ENCODE data around the gene ENAH.

Gene ENAH

DNA sequence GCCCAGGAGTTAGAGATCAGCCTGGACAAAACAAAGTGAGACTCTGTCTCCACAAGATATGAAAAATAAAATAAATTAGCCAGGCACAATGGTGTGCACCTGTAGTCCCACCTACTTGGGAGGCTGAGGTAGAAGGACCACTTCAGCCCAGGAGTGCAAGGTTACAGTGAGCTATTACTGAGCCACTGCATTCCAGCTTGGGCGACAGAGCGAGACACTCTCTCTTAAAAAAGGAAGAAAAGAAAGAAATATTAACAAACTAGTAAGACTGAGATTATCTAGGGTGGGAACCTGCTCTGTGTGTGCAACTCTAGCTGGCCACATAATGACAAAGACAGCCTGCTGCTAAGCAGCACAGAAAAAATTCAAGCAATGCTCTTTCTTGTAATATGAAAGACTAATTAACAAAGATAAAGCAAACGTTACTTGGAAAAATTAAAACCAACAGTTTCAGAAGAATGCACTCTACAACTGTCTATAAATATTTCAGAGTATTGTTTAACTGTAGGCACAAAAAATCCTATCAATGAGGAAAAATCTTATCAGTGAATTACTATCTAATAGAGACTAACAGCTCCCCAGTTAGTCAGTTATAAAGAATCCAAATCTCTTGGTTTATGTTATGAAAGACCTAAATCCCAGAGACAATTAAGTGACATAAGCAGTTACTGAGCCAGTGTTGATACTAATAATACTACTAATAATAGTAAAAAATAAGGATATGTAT, 74.5 kb downstream of the ENAH start:
- TF ChIP-seq, protein P1, sequence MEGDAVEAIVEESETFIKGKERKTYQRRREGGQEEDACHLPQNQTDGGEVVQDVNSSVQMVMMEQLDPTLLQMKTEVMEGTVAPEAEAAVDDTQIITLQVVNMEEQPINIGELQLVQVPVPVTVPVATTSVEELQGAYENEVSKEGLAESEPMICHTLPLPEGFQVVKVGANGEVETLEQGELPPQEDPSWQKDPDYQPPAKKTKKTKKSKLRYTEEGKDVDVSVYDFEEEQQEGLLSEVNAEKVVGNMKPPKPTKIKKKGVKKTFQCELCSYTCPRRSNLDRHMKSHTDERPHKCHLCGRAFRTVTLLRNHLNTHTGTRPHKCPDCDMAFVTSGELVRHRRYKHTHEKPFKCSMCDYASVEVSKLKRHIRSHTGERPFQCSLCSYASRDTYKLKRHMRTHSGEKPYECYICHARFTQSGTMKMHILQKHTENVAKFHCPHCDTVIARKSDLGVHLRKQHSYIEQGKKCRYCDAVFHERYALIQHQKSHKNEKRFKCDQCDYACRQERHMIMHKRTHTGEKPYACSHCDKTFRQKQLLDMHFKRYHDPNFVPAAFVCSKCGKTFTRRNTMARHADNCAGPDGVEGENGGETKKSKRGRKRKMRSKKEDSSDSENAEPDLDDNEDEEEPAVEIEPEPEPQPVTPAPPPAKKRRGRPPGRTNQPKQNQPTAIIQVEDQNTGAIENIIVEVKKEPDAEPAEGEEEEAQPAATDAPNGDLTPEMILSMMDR (IDR thresholded peaks at IDR 0.05; ENCODE audit: control insufficient read depth, extremely low read depth, insufficient read depth), result no peak
- H3K4me3 ChIP-seq (ENCODE audit: low read depth, low read length), result no peak overlapping the region
- no peak for DNase-seq (ENCODE audit: low read depth)

DNA sequence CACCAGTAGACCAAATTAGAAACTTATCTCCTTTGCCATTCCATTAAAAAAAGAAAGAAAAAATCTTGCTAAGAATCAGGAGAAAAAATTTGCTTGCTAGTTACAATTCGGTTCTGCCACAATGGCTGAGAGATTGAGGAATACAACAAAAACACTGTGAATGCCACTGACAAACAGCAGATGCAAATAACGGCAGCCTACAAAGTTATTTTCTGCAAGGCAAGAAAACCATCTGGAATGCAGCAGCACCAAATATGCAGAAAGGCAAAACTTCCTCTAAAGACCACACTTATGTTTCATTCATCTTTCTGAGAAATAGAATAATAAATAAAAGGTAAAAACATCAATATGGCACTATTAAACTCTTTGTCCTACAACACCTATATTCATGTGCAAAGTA, 75.7 kb downstream of the ENAH start:
- TF ChIP-seq, protein P1 (IDR thresholded peaks at IDR 0.05; ENCODE audit: control insufficient read depth, extremely low read depth, insufficient read depth), result no peak
- H3K4me3 ChIP-seq (ENCODE audit: low read depth, low read length), result no peak overlapping the region
- DNase-seq (ENCODE audit: low read depth), result no peak

DNA sequence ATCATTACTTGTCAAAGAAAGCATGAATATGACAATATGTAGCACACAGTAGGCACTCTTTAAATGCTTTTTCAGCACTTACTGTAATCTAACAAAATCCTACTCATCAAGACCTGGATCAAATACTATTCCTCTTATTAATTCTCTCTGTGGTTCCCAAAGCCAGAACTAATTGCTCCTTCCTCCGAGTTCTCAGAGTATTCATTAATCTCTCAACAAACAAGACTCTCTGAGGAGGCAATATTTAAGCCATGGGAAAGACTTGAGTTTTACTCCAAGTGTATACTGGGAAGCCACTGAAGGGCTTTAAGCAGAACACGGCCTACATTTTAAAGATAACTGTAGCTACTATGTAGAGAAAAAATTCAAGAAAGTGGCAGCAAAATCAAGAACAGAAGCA, 79.7 kb downstream of the ENAH start:
- no peak for DNase-seq (ENCODE audit: low read depth)
- TF ChIP-seq, protein P1 (IDR thresholded peaks at IDR 0.05; ENCODE audit: control insufficient read depth, extremely low read depth, insufficient read depth), result no peak

DNA sequence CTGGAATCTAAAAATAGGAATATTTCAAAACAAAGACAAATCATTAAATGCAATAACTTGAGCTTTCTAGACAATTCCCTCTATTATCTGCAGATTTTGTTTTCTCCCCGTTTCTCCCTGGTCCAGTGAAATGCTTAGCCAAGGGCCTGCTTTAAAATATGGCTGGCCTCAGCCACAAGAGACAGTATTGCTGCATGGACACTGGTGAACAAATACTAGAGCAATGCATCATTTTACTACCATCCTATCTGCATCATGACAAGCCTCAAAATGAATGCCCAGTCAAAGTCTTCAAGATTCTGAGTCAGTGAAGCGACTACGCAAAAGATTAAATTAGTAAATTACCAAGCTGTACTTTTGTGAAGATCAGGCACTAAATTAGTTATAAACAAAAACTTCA, 80.5 kb downstream of the ENAH start:
- no peak overlapping the region for H3K4me3 ChIP-seq (ENCODE audit: low read depth, low read length)
- TF ChIP-seq, protein P1 (IDR thresholded peaks at IDR 0.05; ENCODE audit: control insufficient read depth, extremely low read depth, insufficient read depth), result no peak
- no peak for DNase-seq (ENCODE audit: low read depth)

More for the DNA sequence above, 79.7 kb downstream of the ENAH start:
- no peak overlapping the region for H3K4me3 ChIP-seq (ENCODE audit: low read depth, low read length)

DNA sequence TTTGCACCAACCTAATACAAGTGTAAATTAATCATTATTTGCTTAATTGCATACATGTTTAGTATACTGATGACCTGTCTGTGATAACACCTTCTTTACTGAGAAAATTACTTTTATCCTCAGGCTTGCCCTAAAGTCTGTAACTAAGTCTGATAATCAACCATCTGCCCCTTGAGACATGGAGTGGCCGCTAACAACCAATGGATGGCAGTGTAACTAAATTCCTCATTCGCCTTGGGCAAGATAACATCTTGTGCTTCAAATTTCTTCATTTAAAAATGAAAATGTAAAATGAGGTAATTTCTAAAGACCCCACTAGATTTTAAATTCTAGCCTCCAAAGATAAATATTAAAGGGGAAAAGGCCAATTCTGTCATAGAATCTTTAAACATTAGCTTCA, 85.1 kb downstream of the ENAH start:
- TF ChIP-seq, protein P1 (IDR thresholded peaks at IDR 0.05; ENCODE audit: control insufficient read depth, extremely low read depth, insufficient read depth), result no peak
- DNase-seq (ENCODE audit: low read depth), result no peak

DNA sequence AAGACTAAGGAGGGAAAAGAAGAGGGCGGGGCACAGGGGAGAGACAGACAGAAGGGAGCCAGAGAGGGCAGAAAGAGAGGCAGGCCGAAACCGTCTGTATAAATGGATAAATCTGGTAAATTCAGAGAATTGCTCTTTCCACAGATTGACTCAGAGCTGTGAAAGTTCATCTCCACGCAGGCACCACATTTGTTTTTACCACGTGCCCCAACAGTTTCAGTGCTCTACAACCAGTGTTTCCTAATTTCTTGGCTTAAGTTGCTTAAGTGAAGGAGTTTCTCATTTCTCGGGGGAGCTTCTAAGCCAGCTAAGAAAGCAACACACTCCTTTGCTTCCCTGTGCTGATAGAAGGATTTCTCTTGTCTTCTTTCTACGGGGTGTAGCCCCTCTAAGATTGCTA, 87.1 kb downstream of the ENAH start:
- H3K4me3 ChIP-seq (ENCODE audit: low read depth, low read length), result no peak overlapping the region
- TF ChIP-seq, protein P1 (IDR thresholded peaks at IDR 0.05; ENCODE audit: control insufficient read depth, extremely low read depth, insufficient read depth), result no peak
- DNase-seq (ENCODE audit: low read depth), result no peak

More for the DNA sequence above, 85.1 kb downstream of the ENAH start:
- H3K4me3 ChIP-seq (ENCODE audit: low read depth, low read length), result no peak overlapping the region

DNA sequence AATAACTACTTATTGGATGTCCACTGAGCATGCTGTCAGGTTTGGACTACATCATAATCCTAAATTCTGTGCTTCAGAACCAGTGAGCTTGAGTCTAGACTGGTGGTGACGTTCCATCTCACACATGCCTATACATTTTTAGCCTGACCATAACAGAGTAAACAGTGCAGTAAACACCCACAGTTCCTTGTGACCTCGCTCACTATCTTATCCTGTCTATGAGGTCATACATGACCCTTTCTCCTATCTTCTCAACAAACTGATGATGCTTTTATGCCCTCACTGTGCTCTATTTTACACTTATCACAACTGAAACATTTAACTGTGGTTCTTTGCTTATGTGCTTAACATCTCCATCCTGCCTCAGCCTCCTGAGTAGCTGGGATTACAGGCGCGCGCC, 91.2 kb downstream of the ENAH start:
- DNase-seq (ENCODE audit: low read depth), result no peak
- H3K4me3 ChIP-seq (ENCODE audit: low read depth, low read length), result no peak overlapping the region
- TF ChIP-seq, protein P1 (IDR thresholded peaks at IDR 0.05; ENCODE audit: control insufficient read depth, extremely low read depth, insufficient read depth), result no peak

All from LNCaP clone FGC (cell line).